ENCODE measurements around the gene PPP1R14C. TPM values are rescaled to one million over a fixed set of nuclear protein-coding genes. Genes with fewer than 3 reads are reported as not detected.
"Not testable (repeated sequence)": the region's sequence is repeated elsewhere in the genome, so short reads cannot be mapped to it uniquely, and the experiment has no call there.

PPP1R14C gene, protein sequence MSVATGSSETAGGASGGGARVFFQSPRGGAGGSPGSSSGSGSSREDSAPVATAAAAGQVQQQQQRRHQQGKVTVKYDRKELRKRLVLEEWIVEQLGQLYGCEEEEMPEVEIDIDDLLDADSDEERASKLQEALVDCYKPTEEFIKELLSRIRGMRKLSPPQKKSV
- total RNA-seq = not detected

DNA sequence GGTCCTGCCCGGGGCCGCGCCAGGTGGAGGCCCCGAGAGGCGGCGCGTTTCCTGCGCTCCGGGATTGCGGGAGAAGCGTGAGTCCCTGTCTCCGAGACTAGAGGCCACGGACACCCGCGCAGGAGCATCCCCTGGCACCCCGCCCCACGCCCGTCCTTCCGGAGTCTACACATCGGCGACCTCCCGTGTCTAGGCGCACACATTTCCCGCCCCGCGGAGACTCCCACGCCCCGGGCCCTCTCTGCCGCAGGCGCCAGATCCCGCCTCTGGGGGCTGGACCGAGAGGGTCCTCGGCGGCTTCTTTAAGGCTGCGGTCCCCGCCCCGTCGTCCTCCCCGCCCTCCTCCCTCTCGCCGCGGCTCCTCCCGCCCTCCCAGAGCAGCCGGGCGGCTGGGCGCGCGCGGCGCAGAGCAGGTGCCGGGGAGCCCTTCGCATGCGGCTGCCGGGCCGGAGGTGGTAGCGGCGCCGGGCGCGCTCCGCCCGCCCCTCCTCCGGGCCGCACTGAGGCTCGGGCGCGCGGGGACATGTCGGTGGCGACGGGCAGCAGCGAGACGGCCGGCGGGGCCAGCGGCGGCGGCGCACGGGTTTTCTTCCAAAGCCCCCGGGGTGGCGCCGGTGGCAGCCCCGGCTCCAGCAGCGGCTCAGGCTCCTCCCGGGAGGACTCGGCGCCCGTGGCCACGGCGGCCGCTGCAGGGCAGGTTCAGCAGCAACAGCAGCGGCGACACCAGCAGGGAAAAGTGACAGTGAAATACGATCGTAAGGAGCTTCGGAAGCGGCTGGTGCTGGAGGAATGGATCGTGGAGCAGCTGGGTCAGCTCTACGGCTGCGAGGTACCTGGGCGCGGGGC is at the start of gene PPP1R14C:
Gene PPP1R14C, plus strand, starts transcription at position 375 of the 846 bp plus-strand sequence. Its CDS starts 149 bp downstream, at position 524.
- no peak for DNase-seq

DNA sequence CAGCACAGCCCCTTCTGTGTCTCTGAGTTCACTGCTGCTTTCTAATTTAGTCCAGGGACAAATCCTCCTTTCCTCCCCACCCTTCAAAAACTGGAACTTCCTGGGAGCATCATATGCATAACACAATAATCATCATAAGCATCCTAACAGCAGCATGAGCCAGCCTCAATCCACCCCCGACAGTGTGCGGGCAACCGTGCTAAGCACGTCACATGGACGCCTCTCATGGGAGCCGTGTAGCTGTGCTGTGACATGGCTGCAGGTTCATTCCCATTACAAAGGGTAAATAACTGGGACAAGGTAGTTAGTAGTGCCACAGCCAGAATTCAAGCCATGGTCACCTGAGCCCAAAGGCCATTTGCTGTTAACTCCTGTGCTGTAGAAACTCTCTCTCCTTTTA is 49.4 kb upstream of the PPP1R14C start:
- no peak for DNase-seq

DNA sequence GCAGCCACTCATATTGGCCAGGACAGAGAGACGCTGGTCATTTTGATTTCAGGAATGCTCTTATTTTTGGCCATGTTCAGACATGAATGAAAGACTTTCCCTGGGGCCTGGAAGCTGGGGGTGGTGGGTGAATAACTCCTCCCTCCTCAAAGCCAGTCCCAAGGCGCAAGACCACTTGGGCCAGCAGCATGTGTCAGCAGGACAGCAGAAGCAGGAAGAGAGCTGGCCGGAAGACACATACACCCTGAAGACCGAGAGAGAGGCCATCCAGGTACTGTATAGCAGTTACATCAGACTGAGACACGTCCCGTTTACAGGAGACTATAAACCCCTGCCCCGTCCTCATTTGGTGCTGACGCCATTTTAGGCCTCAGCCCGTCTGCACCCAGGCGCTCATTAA is 44.7 kb upstream of the PPP1R14C start:
- no peak for DNase-seq

DNA sequence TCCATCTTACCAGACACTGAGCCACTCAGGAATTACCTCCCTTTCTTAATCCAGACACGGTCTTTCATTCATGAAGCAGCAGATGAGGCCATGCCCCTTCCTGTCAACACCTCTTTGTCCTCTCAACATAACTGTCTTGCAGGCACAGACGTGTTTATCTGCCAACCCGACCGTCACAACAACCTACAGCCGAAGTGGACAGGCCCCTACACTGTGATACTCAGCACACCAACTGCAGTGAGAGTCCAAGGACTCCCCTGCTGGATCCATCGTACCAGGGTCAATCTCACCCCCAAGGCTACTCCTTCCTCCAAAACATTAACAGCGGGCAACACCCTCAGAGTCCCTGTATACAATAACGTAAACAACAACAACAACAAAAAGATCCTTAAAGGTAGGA is 43.3 kb upstream of the PPP1R14C start:
- DNase-seq = no peak

DNA sequence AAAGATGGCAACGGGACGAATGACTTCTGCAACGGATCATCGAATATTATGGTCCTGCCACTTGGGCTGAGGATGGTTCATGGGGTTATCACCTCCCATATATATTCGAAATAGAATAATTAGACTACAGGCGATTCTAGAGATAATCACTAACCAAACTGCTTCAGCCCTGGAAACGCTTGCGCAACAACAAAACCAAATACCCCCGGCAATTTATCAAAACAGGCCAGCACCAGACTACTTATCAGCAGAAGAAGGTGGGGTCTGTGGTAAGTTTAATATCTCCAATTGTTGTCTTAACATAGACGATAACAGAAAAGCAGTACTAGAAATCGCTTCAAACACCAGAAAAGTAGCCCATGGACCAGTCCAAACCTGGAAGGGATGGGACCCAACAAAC is 42.9 kb upstream of the PPP1R14C start:
- no peak for DNase-seq

DNA sequence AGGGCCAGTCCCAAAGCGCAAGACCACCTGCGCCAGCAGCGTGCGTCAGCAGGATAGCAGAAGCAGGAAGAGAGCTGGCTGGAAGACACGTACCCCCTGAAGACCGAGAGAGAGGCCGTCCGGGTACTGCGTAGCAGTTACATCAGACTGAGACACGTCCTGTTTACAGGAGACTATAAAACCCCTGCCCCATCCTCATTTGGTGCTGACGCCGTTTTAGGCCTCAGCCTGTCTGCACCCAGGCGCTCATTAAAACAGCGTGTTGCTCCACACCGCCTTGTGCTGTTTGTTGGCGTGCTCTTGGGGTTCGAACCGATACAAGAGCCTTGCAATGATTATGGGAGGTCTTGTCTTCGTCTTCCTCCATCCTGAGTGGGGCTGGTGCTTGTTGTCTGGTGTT is 42.1 kb upstream of the PPP1R14C start:
- no peak for DNase-seq

DNA sequence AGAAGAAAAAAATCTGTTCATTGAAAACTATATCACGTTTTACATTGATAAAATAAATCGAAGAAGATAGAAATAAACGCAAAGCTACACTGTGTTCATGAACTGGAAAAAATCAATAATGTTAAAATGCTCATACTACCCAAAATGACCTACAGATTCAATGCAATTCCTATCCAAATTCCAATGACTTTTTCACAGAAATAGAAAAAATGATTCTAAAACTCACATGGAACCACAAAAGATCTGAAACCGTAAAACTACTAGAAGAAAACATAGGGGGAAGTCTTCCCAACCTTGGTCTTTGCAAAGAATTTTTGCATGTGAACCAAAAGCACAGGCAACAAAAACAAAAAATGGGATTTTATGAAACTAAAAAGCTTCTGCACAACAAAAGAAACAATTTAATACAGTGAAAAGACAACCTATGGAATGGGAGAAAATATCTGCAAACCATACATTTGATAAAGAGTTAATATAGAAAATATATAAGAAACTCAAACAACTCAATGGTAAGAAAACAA is 40.0 kb upstream of the PPP1R14C start:
- DNase-seq = no peak

DNA sequence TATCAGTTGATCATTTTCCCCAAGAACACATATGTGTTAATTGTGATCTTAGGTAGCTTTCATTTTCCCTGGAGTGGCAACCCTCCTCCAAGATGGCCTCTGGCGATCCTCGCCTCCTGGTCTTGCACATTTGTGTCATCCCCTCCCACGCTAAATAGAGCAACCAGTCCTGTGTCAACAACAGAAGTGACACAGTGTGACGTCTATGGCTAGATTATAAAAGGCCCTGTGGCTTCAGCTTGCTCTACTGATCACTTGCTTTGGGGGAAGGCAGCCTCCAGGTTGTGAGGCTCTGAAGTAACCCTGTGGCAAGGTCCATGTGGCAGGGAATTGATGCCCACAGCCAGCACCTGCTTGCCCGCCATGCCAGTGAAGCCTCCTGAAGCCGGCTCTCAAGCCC is 30.6 kb upstream of the PPP1R14C start:
- DNase-seq = no peak

DNA sequence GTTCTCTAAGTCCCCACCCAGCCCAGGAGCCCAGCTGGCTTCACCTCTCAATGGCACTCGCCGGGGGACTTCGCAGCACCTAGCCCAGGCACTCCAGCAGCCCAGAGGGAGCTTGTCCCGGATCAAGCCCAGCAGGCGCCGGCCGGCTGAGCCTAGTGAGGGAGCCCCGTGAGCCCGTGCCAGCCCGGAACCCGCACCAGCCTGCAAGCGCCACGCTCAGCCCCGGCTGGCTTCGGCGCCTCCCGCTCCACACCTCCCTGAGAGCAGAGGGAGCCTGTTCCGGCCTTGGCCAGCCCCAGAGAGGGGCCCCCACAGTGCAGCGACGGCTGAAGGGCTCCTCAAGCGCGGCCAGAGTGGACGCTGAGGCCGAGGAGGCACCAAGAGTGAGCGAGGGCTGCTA is 27.1 kb upstream of the PPP1R14C start:
- no peak for DNase-seq

DNA sequence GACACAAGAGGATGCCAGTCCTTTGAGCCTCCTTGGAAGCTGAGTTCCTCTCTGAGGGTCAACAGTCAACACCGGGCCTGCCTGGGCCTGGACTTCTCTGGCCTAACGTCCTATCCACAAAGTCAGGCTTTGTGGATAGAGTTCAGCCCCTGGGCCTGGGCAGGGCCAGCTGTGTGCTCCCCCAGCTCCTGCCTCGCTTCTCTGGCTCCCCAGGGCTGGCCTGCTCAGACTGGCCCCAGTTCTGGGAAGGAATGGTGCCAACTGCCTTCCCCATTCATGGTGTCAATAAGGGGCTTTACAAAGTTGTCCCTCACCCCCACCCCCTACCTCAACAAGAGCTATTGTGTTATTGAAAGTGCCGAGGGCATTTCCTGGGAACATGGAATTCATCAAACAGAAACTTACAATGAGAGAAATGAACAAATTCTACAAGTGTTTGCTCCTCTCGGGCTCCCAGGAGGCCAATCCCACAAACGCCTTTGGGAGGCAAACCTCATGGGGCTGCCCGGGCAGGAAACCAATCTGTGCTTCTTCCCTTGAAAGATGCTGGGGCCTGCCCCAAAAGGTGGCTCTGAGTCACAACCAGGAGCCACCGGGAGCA is 26.5 kb upstream of the PPP1R14C start:
- no peak for DNase-seq

DNA sequence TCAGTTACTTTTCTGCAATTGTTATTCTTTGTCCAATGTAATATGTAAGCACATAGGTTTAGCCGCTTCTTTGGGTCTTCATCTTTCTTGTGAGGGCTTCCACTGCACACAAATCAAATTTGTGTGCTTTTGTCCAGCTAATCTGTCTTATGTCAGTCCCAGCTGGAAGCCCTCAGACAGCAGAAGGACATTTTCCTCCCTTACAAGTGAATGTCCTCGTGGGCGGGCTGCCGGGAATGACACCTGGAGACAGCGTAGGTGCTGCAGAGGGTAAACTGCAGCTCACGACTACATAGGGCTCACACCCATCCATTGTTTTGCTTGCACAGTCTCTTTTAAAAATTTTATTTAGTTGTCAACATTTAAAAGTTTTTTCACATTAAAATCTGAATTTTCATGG is 24.6 kb upstream of the PPP1R14C start:
- no peak for DNase-seq

DNA sequence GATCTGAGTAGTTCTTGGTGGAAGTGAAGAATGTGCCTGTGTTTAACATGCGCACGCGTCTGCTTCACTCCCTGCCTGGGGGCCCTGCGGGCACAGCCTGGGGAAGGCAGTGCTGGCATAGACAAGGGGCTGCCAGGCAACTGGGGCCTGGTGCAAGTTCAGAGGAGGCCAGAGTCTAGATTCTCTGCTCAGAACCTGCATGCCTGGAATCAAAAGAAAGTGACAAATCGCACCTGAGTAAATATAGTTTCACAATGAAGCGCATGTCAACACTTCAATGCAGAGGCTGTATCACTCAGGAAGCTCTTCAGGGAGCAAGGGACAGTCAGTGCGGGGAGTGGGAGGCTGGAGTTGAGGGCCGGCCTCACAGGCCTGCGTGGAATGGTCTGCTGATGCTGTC is 24.2 kb upstream of the PPP1R14C start:
- DNase-seq = no peak

DNA sequence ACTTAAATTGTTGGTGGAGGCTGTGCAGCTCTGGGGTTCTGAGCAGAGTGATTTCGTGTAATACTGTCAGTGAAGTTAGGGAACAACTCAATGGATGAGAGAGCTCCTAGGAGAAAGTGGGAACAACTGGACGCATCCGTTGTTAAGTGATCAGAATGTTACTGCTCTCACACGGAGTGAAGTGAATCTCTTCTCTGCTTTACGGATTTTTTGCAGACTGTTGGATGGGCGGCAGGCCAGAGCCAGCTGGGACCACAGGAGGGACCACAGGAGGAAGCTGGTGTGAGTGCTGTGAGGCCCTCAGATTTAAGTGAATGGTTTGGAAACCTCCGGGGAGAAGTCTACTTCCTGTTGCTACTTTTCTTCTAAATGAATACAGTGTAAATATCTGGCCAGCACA is 23.7 kb upstream of the PPP1R14C start:
- no peak for DNase-seq

DNA sequence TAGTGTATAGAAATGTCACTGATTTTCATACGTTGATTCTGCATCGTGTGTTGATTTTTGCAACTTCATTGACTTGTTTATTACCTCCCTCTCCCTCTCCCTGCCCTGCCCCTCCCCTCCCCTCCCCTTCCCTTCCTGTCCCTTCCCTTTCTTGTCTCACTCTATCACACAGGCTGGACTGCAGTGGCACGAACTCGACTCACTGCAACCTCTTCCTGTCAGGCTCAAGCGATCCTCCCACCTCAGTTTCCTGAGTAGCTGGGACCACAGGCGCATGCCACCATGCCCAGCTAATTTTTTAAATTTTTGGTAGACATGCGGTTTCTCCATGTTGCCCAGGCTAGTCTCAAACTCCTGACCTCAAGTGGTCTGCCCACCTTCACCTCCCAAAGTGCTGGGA is 19.2 kb upstream of the PPP1R14C start:
- DNase-seq = no peak

DNA sequence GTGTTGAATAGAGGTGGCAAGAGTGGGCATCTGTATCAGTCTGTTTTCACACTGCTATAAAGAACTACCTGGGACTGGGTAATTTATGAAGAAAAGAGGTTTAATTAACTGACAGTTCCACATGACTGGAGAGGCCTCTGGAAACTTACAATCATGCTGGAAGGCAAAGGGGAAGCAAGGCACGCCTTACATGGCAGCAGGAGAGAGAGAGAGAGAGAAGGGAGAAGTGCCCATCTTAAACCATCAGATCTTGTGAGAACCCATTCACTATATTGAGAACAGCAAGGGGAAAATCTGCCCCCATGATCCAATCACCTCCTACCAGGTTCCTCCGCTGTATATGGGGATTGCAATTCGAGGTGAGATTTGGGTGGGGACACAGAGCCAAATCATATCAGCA is 18.6 kb upstream of the PPP1R14C start:
- DNase-seq = no peak

DNA sequence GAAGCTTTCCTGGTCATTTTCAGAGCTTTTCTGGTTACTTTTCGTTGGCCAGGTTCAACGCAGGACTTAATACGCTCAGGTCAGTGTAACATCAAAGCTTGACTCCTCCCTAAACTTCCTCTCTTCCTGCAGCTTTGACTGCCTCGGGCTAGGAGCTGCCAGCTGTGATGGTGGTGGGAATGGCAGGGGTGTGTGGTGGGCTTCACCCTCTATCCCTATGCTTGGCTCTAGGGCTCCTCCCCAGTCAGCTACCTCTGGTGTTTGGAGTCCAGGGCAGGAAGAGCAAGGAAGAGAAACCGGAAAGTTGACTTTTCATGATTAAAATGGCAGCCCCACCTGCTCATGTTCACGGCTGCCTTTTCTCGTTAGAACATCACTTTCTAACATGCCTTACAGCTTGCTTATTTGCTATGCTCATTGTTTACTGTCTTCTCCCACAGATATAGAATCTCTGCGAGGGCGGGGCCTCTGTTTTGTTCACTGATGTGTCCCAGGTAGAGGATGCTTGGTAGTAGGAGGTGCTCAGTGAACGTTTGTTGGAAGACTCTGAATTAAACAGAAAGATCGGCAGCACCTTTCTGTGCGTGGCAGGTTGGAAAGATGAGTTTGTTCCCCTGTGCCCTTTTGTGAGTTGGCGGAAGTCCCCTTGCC is 16.1 kb upstream of the PPP1R14C start:
- no peak for DNase-seq

DNA sequence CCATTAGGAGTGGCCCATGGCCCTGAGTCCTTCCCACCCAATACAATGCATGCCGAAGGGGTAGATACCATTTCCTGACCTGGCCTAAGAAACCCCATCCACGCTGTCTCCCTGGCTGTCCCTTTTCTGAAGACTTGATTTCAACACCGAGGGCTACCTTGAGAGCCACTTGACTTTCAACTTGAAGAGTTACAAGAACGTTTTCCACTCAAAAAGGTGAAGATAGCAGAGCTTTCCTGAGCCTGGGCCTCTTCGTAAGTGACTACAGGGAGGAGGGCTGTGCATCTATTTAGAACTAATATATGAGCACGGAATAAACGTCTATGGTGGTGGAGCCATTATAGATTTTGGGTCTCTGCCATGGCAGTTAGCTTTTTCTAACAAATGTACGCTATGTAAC is 14.4 kb upstream of the PPP1R14C start:
- no peak for DNase-seq

DNA sequence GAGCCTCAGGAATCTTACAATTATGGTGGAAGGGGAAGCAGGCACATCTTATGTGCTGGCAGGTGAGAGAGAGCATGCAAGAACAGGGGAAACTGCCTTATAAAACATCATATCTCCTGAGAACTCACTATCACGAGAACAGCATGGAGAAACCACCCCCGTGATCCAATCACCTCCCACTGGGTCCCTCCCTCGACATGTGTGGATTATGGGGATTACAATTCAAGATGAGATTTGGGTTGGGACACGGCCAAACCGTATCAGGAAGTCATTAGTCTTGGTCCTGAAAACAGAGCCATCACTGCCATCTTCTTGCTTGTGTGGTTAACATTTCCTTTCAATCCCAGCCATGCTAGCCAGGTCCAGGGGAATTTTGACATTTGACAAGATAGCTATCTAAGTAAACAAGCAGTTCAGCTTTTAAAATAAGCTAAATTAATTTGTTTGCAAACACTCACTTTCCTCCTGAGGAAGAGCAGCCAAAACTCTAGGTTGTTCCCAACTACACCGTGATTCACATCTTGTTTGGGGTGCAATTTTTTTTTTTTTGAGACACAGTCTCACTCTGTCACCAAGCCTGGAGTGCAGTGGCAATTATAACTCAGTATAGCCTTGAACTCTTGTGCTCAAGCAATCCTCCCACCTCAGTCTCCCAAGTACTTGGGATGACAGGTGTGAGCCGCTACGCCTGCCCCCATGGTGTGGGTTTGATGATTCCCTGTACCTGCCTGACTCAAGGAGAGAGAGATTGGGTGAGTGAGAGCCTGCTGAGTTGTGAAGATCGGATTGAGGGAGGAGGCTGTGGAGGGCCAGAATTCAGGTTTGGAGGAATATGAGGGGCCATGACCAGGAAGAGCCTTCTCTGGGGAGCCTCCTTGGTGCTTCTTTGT is 13.0 kb upstream of the PPP1R14C start:
- no peak for DNase-seq

DNA sequence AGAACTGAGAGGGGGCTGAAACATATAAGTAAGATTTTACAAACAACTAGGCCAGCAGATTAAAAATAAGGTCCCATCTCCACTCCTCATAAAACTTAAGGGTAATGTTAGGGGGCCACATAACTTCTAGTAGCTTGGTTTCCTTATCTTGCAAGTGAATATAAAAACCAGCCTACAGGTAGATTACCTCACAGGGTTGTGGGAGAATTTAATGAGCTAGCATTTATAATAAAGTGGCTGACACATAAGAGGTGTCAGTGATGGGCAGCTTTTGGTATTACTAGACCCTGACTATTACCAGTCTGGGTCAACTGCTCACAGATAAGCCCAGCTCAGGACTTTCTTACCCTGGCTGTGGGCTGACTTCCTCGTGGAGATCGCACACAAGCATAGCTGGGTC is 9.2 kb upstream of the PPP1R14C start:
- no peak for DNase-seq

DNA sequence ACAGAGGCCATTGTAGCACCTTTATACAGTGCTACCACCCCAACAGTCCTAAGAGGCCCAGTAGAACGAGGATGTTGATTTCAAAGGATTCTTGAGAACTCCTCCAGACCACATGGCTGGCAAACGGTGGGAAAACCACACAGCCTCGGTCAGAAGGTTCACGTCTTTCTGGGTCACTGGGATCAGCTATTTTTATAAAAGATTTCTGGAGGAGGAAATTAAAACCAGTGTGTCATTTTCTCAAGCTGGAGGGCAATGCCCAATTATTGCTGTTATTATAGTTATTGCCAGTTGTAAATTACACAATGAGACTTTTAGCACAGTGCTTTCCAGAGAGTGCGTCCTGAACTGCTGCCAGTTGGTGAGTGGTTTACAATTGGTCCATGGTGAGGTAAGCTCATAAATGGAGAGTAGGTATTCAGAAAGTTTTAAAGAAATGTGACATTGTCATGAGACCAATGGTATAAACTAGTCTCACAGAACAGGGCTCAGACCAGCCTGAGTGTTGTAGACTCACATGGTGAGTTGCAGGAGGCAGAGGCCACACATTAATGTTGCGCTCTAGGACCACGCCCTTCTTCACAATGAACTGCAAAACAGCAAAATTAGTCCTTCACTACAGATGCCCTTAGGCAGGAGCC is 8.4 kb upstream of the PPP1R14C start:
- no peak for DNase-seq

DNA sequence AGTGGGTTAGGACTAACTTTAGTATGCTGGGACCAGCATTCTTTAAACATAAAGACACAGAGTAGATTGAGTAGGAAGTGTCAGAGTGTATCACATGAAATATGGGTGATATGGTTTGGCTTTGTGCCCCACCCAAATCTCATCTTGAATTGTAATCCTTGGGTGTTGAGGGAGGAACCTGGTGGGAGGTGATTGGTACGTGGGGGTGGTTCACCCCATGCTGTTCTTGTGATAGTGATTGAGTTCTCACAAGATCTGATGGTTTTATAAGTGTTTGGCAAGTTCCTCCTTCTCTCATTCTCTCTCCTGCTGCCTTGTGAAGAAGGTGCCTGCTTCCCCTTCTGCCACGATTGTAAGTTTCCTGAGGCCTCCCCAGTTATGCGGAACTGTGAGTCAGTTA is 5.1 kb upstream of the PPP1R14C start:
- DNase-seq = not testable (repeated sequence)

DNA sequence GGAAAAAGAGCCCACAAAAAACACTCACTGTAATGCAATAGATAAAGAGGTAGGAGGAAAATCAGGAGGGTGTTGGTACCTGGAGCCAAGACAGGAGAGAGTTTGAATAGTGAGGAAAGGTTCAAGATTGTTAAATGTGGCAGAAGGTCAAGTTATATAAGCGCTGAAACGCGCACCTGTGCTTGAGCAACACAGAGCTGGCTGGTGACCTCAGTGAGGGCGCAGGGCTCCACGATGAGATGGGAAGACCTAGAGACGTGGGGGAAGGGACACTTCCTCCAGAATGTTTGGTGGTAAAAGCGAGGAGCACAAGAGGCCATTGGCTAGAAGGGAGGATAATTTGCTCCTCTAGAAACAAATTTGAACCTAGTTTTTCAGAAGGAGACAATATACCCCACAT is 4.2 kb upstream of the PPP1R14C start:
- no peak for DNase-seq
